ENCODE measurements around the gene CMTM4. TPM values are rescaled to one million over a fixed set of nuclear protein-coding genes. Genes with fewer than 3 reads are reported as not detected.

The CMTM4 gene
- polyA plus RNA-seq, 1 of the 3 experiments (the other 2 are of a cell fraction), result 21.7 TPM

DNA sequence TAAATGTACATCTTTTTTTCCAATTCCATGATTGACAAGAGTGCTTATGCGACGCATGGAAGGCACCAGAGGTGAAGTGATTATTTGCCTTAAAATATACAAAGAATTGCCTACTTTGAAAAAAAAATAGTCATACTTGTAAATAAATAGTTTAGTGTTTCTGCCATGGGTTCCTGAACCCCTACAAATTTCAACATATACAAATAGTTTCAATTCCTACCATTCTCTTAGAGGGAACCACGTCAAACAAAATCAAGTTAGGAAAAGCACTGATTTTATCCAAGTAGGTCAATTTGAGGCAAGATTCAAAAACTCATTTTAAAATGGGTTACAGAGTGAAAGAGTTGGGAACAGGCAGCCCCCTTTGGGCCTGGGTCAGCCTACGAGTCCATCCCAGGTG lies 80.4 kb downstream of the CMTM4 start:
- Histone ChIP-seq H2AFZ (ENCODE audit: low read depth) (no peak overlapping the region), H4K20me1 (ENCODE audit: insufficient read depth) (no peaks in the 10 kb centered on the region), H3K79me2 (ENCODE audit: insufficient read depth) (no peaks in the 10 kb centered on the region), H3K9me3 (no peaks in the 10 kb centered on the region), H3K27ac (ENCODE audit: low read depth in 2 of 2, low read length in 1 of 2) (peak overlapping the region; percentile 39 to 84; a peak in 2 of 4 replicates), H3F3A (replicated peaks; ENCODE audit: insufficient read depth) (peaks cover 30% of the 10 kb centered on the region), H3K4me1 (ENCODE audit: control insufficient read depth in 1 of 2, insufficient read depth in 2 of 2, low read depth in 1 of 2, low read length in 1 of 2) (peaks cover 18 to 41% of the 10 kb centered on the region in 2 experiments), H3K4me3 (ENCODE audit: low read depth in 2 of 2, low read length in 1 of 2) (no peak overlapping the region), H3K4me2 (no peak overlapping the region), H3K27me3 (ENCODE audit: insufficient read depth) (no peaks in the 10 kb centered on the region), H3K9me2 (no peaks in the 10 kb centered on the region), H3K9ac (no peak overlapping the region), H3K36me3 (replicated peaks in 1 of 2; ENCODE audit: control insufficient read depth in 1 of 2, insufficient read depth in 2 of 2, low read length in 1 of 2) (peaks cover 7 to 46% of the 10 kb centered on the region in 2 experiments)
- no peak for TF ChIP-seq GATA2 (CRISPR knock-in tag; IDR thresholded peaks at IDR 0.05)
- no peak for TF ChIP-seq TAF1 (IDR thresholded peaks at IDR 0.05; ENCODE audit: borderline replicate concordance, low read depth, low read length)
- TF ChIP-seq CHD2 (IDR thresholded peaks at IDR 0.05; ENCODE audit: low read length, partially characterized antibody), result no peak
- no peak for TF ChIP-seq POLR2AphosphoS5 (IDR thresholded peaks at IDR 0.05; ENCODE audit: low read depth, low read length)
- no peak for TF ChIP-seq FOXM1 (IDR thresholded peaks at IDR 0.05; ENCODE audit: low read depth)
- no peak for TF ChIP-seq MEF2A (IDR thresholded peaks at IDR 0.05; ENCODE audit: borderline replicate concordance, low read depth)
- no peak for TF ChIP-seq FOSL2 (IDR thresholded peaks at IDR 0.05; ENCODE audit: borderline replicate concordance, low read depth)
- no peak for TF ChIP-seq RAD21 (IDR thresholded peaks at IDR 0.05; ENCODE audit: low read length)
- TF ChIP-seq, protein P1, sequence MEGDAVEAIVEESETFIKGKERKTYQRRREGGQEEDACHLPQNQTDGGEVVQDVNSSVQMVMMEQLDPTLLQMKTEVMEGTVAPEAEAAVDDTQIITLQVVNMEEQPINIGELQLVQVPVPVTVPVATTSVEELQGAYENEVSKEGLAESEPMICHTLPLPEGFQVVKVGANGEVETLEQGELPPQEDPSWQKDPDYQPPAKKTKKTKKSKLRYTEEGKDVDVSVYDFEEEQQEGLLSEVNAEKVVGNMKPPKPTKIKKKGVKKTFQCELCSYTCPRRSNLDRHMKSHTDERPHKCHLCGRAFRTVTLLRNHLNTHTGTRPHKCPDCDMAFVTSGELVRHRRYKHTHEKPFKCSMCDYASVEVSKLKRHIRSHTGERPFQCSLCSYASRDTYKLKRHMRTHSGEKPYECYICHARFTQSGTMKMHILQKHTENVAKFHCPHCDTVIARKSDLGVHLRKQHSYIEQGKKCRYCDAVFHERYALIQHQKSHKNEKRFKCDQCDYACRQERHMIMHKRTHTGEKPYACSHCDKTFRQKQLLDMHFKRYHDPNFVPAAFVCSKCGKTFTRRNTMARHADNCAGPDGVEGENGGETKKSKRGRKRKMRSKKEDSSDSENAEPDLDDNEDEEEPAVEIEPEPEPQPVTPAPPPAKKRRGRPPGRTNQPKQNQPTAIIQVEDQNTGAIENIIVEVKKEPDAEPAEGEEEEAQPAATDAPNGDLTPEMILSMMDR (IDR thresholded peaks at IDR 0.05), result no peak
- no peak for TF ChIP-seq PBX3 (IDR thresholded peaks at IDR 0.05)
- TF ChIP-seq USF1 (IDR thresholded peaks at IDR 0.05; ENCODE audit: borderline replicate concordance, low read depth), result no peak
- TF ChIP-seq FOXJ3 (CRISPR knock-in tag; IDR thresholded peaks at IDR 0.05), result no peak
- TF ChIP-seq, protein P2, sequence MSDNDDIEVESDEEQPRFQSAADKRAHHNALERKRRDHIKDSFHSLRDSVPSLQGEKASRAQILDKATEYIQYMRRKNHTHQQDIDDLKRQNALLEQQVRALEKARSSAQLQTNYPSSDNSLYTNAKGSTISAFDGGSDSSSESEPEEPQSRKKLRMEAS (IDR thresholded peaks at IDR 0.05; ENCODE audit: low read depth), result no peak
- no peak for TF ChIP-seq NRF1 (IDR thresholded peaks at IDR 0.05; ENCODE audit: low read depth, low read length)
- no peak for TF ChIP-seq SMC3 (IDR thresholded peaks at IDR 0.05; ENCODE audit: low read depth, low read length)
- no peak for TF ChIP-seq RCOR1 (IDR thresholded peaks at IDR 0.05; ENCODE audit: low read length)
- WGBS (ENCODE audit: low lambda C conversion rate), result 89% methylated on average over 4 of the region's 4 CpGs
- ChIA-PET POLR2A (no interaction called here), CTCF (no interaction called here)
- DNase-seq, result no peak
